ENCODE results near the gene CCL17. TPM values are rescaled to one million over a fixed set of nuclear protein-coding genes. Genes with fewer than 3 reads are reported as not detected.

Gene CCL17
- total RNA-seq, 6 donors from 2014 or later = 2.8 to 24.2 (median 5.8) TPM; not detected in 3

GRCh38 chr16:57390636-57391295, 13.8 kb upstream of the CCL17 start:
- 56 to 73% methylated on average over 4 to 5 of the region's 5 CpGs for WGBS, 2 donors
- DNase-seq = no peak

GRCh38 chr16:57391300-57391699, 13.3 kb upstream of the CCL17 start:
- ATAC-seq (ENCODE audit: low FRiP score in 2 of 2) = no peak
- DNase-seq = no peak
- 65 to 68% methylated on average over 4 of the region's 4 CpGs for WGBS, 2 donors
- Histone ChIP-seq H3K36me3 (no peaks in the 10 kb centered on the region), H3K27me3 (no peaks in the 10 kb centered on the region), H3K27ac (no peak overlapping the region), H3K4me1 (peaks cover 10 to 17% (median 13%) of the 10 kb centered on the region in 4 donors), H3K9me3 (no peaks in the 10 kb centered on the region), H3K4me3 (no peak overlapping the region)
- TF ChIP-seq POLR2A (IDR thresholded peaks at IDR 0.05) (no peak), CTCF (IDR thresholded peaks at IDR 0.05) (no peak), EP300 (IDR thresholded peaks at IDR 0.05) (no peak), POLR2AphosphoS5 (IDR thresholded peaks at IDR 0.05) (no peak)

More at GRCh38 chr16:57390636-57391295, 13.8 kb upstream of the CCL17 start:
- H3K27ac ChIP-seq = no peak overlapping the region
- no peaks in the 10 kb centered on the region for H3K27me3 ChIP-seq
- no peak for TF ChIP-seq POLR2A (IDR thresholded peaks at IDR 0.05)
- no peak for TF ChIP-seq POLR2AphosphoS5 (IDR thresholded peaks at IDR 0.05)
- TF ChIP-seq EP300 (IDR thresholded peaks at IDR 0.05) = no peak
- no peak for TF ChIP-seq CTCF (IDR thresholded peaks at IDR 0.05)
- peaks cover 10 to 17% (median 13%) of the 10 kb centered on the region in 4 donors for H3K4me1 ChIP-seq
- H3K4me3 ChIP-seq = no peak overlapping the region
- ATAC-seq (ENCODE audit: low FRiP score in 2 of 2) = no peak
- no peaks in the 10 kb centered on the region for H3K9me3 ChIP-seq
- no peaks in the 10 kb centered on the region for H3K36me3 ChIP-seq

GRCh38 chr16:57391708-57392107, 12.9 kb upstream of the CCL17 start:
- DNase-seq (no peak), ATAC-seq (ENCODE audit: low FRiP score in 2 of 2) (no peak)
- Histone ChIP-seq H3K4me3 (no peak overlapping the region), H3K9me3 (no peaks in the 10 kb centered on the region), H3K36me3 (no peaks in the 10 kb centered on the region), H3K27me3 (no peaks in the 10 kb centered on the region), H3K27ac (no peak overlapping the region), H3K4me1 (peaks cover 10 to 16% (median 12%) of the 10 kb centered on the region in 4 donors)
- 79 to 90% methylated on average over 5 of the region's 5 CpGs for WGBS, 2 donors
- TF ChIP-seq POLR2A (IDR thresholded peaks at IDR 0.05) = no peak
- TF ChIP-seq EP300 (IDR thresholded peaks at IDR 0.05) = no peak
- TF ChIP-seq CTCF (IDR thresholded peaks at IDR 0.05) = no peak
- TF ChIP-seq POLR2AphosphoS5 (IDR thresholded peaks at IDR 0.05) = no peak

- WGBS, 2 donors = 40 to 78% methylated on average over 1 of the region's 1 CpG
Measured at GRCh38 chr16:57392694-57393093, 11.9 kb upstream of the CCL17 start.

More at GRCh38 chr16:57392694-57393093, 11.9 kb upstream of the CCL17 start:
- DNase-seq = no peak
- H3K27me3 ChIP-seq = no peaks in the 10 kb centered on the region
- TF ChIP-seq POLR2AphosphoS5 (IDR thresholded peaks at IDR 0.05) (no peak), POLR2A (IDR thresholded peaks at IDR 0.05) (no peak), EP300 (IDR thresholded peaks at IDR 0.05) (no peak), CTCF (IDR thresholded peaks at IDR 0.05) (no peak)
- H3K4me1 ChIP-seq = peaks cover 10 to 16% (median 11%) of the 10 kb centered on the region in 4 donors
- no peak overlapping the region for H3K27ac ChIP-seq
- no peak overlapping the region for H3K4me3 ChIP-seq
- ATAC-seq (ENCODE audit: low FRiP score in 2 of 2) = no peak
- H3K36me3 ChIP-seq = no peaks in the 10 kb centered on the region
- no peaks in the 10 kb centered on the region for H3K9me3 ChIP-seq

All from upper lobe of left lung (tissue), 6 donors.